DND-41 (cell line): Measurements from ENCODE around the gene DVL2.

Source experiments
- EZH2 ChIP-seq: IDR thresholded peaks from 3 replicates; pipeline ENCODE4 v1.6.1; 2012; ENCODE audit warnings: borderline replicate concordance, low read depth, mild to moderate bottlenecking, moderate library complexity, low read length, inconsistent platforms; ENCODE audit not compliant: severe bottlenecking
- TF ChIP-seq, protein P1 (sequence below): IDR thresholded peaks from 2 replicates; pipeline ENCODE4 v1.5.1; 2012; ENCODE audit warnings: borderline replicate concordance, low read length, moderate library complexity, mild to moderate bottlenecking; ENCODE audit not compliant: poor library complexity, severe bottlenecking; ENCODE audit errors: extremely low read depth

DNA sequence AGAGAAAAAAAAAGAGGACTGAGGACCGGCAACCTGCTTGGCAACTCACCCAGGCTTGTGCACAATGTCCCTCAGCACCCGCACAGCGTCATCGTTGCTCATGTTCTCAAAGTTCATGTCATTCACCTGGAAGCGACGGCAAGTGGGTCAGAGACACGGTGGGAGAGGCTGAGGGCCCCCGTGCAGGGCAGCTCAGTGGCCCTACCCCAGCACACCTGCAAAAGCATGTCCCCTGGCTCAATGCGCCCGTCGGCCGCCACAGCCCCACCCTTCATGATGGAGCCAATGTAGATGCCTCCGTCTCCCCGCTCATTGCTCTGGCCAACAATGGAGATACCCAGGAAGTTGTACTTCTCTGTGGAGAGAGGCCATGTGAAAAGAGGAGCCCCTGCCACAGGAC lies 5.4 kb downstream of the DVL2 start:
- TF ChIP-seq, protein P1, sequence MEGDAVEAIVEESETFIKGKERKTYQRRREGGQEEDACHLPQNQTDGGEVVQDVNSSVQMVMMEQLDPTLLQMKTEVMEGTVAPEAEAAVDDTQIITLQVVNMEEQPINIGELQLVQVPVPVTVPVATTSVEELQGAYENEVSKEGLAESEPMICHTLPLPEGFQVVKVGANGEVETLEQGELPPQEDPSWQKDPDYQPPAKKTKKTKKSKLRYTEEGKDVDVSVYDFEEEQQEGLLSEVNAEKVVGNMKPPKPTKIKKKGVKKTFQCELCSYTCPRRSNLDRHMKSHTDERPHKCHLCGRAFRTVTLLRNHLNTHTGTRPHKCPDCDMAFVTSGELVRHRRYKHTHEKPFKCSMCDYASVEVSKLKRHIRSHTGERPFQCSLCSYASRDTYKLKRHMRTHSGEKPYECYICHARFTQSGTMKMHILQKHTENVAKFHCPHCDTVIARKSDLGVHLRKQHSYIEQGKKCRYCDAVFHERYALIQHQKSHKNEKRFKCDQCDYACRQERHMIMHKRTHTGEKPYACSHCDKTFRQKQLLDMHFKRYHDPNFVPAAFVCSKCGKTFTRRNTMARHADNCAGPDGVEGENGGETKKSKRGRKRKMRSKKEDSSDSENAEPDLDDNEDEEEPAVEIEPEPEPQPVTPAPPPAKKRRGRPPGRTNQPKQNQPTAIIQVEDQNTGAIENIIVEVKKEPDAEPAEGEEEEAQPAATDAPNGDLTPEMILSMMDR: no peak
- no peak for TF ChIP-seq EZH2
